Measurements from ENCODE around the gene RAMACL.

RAMACL gene

GRCh38 chr6:166617359-166617758 is 30.9 kb upstream of the RAMACL start:
- DNase-seq, result no peak

- no peak for DNase-seq
These were observed 30.1 kb upstream of the RAMACL start for GRCh38 chr6:166616261-166617238.

GRCh38 chr6:166615059-166615770 is 28.7 kb upstream of the RAMACL start:
- DNase-seq, result no peak

GRCh38 chr6:166614589-166614988 is 28.1 kb upstream of the RAMACL start:
- no peak for DNase-seq

GRCh38 chr6:166614171-166614583 is 27.7 kb upstream of the RAMACL start:
- DNase-seq, result no peak

GRCh38 chr6:166613027-166613426 is 26.5 kb upstream of the RAMACL start:
- no peak for DNase-seq

- DNase-seq, result no peak
These were observed 26.0 kb upstream of the RAMACL start for GRCh38 chr6:166612471-166612881.

- DNase-seq, result no peak
These were observed 25.2 kb upstream of the RAMACL start for GRCh38 chr6:166611631-166612030.

GRCh38 chr6:166610069-166610468 is 23.6 kb upstream of the RAMACL start:
- no peak for DNase-seq

GRCh38 chr6:166608774-166609173 is 22.3 kb upstream of the RAMACL start:
- DNase-seq, result no peak

GRCh38 chr6:166605752-166606151 is 19.3 kb upstream of the RAMACL start:
- no peak for DNase-seq

GRCh38 chr6:166604911-166605310 is 18.4 kb upstream of the RAMACL start:
- no peak for DNase-seq

GRCh38 chr6:166604328-166604727 is 17.9 kb upstream of the RAMACL start:
- DNase-seq, result no peak

- DNase-seq, result no peak
These were observed 16.7 kb upstream of the RAMACL start for GRCh38 chr6:166603043-166603690.

GRCh38 chr6:166601956-166602355 is 15.5 kb upstream of the RAMACL start:
- no peak for DNase-seq

GRCh38 chr6:166600931-166601330 is 14.5 kb upstream of the RAMACL start:
- DNase-seq, result no peak

GRCh38 chr6:166599205-166599604 is 12.7 kb upstream of the RAMACL start:
- DNase-seq, result no peak

GRCh38 chr6:166598441-166599138 is 12.1 kb upstream of the RAMACL start:
- DNase-seq, result no peak

GRCh38 chr6:166597711-166598440 is 11.4 kb upstream of the RAMACL start:
- DNase-seq, result no peak

- no peak for DNase-seq
These were observed 10.5 kb upstream of the RAMACL start for GRCh38 chr6:166596776-166597507.

GRCh38 chr6:166595949-166596348 is 9.5 kb upstream of the RAMACL start:
- no peak for DNase-seq
